ENCODE measurements around the gene EXT2. TPM values are rescaled to one million over a fixed set of nuclear protein-coding genes. Genes with fewer than 3 reads are reported as not detected.

EXT2 gene
- total RNA-seq, 6 experiments from 2014 or later = 105 to 130 (median 118) TPM

- H3K4me3 Mint-ChIP-seq = no peak overlapping the region
- no peaks in the 10 kb centered on the region for H3K4me1 Mint-ChIP-seq (ENCODE audit: low read depth)
- TF ChIP-seq CTCF (IDR thresholded peaks at IDR 0.05) = no peak
- H3K36me3 Mint-ChIP-seq (ENCODE audit: low read depth) = 0 out of 2 replicates have a peak, but pooled peaks cover 11% of the 10 kb centered on the region
- no peaks in the 10 kb centered on the region for H3K27me3 Mint-ChIP-seq (ENCODE audit: insufficient read depth)
- no peaks in the 10 kb centered on the region for H3K9me3 Mint-ChIP-seq
- no peak overlapping the region for H3K27ac Mint-ChIP-seq
- DNase-seq = no peak
Measured at GRCh38 chr11:44128729-44129128, 33.3 kb downstream of the EXT2 start.

- no peak for TF ChIP-seq CTCF (IDR thresholded peaks at IDR 0.05)
- H3K27ac Mint-ChIP-seq = no peak overlapping the region
- peaks cover 16% of the 10 kb centered on the region; the same call in 1 of the 2 replicates for H3K36me3 Mint-ChIP-seq (ENCODE audit: low read depth)
- H3K9me3 Mint-ChIP-seq = no peaks in the 10 kb centered on the region
- no peaks in the 10 kb centered on the region for H3K27me3 Mint-ChIP-seq (ENCODE audit: insufficient read depth)
- no peak overlapping the region for H3K4me3 Mint-ChIP-seq
- no peaks in the 10 kb centered on the region for H3K4me1 Mint-ChIP-seq (ENCODE audit: low read depth)
- no peak for DNase-seq
Measured at GRCh38 chr11:44130751-44131150, 35.3 kb downstream of the EXT2 start.

GRCh38 chr11:44133335-44133946 lies 38.0 kb downstream of the EXT2 start:
- H3K4me3 Mint-ChIP-seq = no peak overlapping the region
- no peaks in the 10 kb centered on the region for H3K9me3 Mint-ChIP-seq
- H3K27ac Mint-ChIP-seq = no peak overlapping the region
- no peaks in the 10 kb centered on the region for H3K27me3 Mint-ChIP-seq (ENCODE audit: insufficient read depth)
- peaks cover 14% of the 10 kb centered on the region; the same call in 1 of the 2 replicates for H3K36me3 Mint-ChIP-seq (ENCODE audit: low read depth)
- H3K4me1 Mint-ChIP-seq (ENCODE audit: low read depth) = peaks cover 26% of the 10 kb centered on the region
- peak; percentile 81 for TF ChIP-seq CTCF (IDR thresholded peaks at IDR 0.05)
- peak; percentile 24 for DNase-seq

- H3K27me3 Mint-ChIP-seq (ENCODE audit: insufficient read depth) = no peaks in the 10 kb centered on the region
- H3K9me3 Mint-ChIP-seq = no peaks in the 10 kb centered on the region
- peaks cover 14% of the 10 kb centered on the region; the same call in 1 of the 2 replicates for H3K36me3 Mint-ChIP-seq (ENCODE audit: low read depth)
- H3K27ac Mint-ChIP-seq = no peak overlapping the region
- H3K4me1 Mint-ChIP-seq (ENCODE audit: low read depth) = peaks cover 34% of the 10 kb centered on the region
- H3K4me3 Mint-ChIP-seq = no peak overlapping the region
- TF ChIP-seq CTCF (IDR thresholded peaks at IDR 0.05) = no peak
- DNase-seq = no peak
Measured at GRCh38 chr11:44134625-44135024, 39.1 kb downstream of the EXT2 start.

- no peaks in the 10 kb centered on the region for H3K27me3 Mint-ChIP-seq (ENCODE audit: insufficient read depth)
- H3K4me3 Mint-ChIP-seq = no peak overlapping the region
- no peak for DNase-seq
- H3K9me3 Mint-ChIP-seq = no peaks in the 10 kb centered on the region
- peaks cover 9% of the 10 kb centered on the region; the same call in 1 of the 2 replicates for H3K36me3 Mint-ChIP-seq (ENCODE audit: low read depth)
- H3K27ac Mint-ChIP-seq = no peak overlapping the region
- H3K4me1 Mint-ChIP-seq (ENCODE audit: low read depth) = peaks cover 50% of the 10 kb centered on the region
- TF ChIP-seq CTCF (IDR thresholded peaks at IDR 0.05) = no peak
Measured at GRCh38 chr11:44136176-44136945, 40.9 kb downstream of the EXT2 start.

All from HFFc6 (cell line).